ENCODE results near the gene C10orf95.

- no peak for TF ChIP-seq CTCF (IDR thresholded peaks at IDR 0.05)
- TF ChIP-seq POLR2A (IDR thresholded peaks at IDR 0.05): no peak
Measured at GRCh38 chr10:102429468-102429867, 21.9 kb downstream of the C10orf95 start.

Measured in heart left ventricle (tissue), 13 donors.